Activated naive CD4-positive, alpha-beta T cell treated with anti-CD3 and anti-CD28 coated beads, Interleukin-2, amount 50 U/mL, for 16 hours (primary cell): ENCODE data around the gene LMBR1.

Source experiments
- DNase-seq: peaks from one replicate; pipeline ENCODE4 v3.0.0-alpha.2; 2020

Gene LMBR1

GRCh38 chr7:156682928-156683327, 210.1 kb downstream of the LMBR1 start:
- DNase-seq = no peak

DNA sequence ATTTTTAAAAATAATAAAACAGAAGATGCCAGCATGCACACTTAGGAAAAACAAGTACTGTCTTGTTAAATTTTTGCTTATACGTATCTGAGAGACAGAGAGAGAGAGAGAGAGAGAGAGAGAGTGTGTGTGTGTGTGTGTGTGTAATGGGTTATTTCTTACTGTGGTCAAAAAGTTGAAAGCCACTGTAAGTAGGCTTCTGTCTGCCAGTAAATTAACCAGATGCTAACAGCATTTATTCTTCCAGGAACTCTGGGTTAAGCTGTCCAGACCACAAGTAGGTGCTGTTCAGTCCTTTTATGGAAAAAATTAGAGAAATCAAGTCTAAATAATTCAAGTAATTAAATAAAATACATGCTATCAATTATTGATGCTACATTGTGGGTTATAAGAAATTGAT, 212.7 kb downstream of the LMBR1 start:
- DNase-seq = no peak

GRCh38 chr7:156677374-156678054, 215.5 kb downstream of the LMBR1 start:
- DNase-seq = no peak

GRCh38 chr7:156676263-156676662, 216.7 kb downstream of the LMBR1 start:
- DNase-seq = no peak

- DNase-seq = no peak
These were observed 217.3 kb downstream of the LMBR1 start for GRCh38 chr7:156675721-156676120.

GRCh38 chr7:156673902-156674301, 219.1 kb downstream of the LMBR1 start:
- no peak for DNase-seq

DNA sequence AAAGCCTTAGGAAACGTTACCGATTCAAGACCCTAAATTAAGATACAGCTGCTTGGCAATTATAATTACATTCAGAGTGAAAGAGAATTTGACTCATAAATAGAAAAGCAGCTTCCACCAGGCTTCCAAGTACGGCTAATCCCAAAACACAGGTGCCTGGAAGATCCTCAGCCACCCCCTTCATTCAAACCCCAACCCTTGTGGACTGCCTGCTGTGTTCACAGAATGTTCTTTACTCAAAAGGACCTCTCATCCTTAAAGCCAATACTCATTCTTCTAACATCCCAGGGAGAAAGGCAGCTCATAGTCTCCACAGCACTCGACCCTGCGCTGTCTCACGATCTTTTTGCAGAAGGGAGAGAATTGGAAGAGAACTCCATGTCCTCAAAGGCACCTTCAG, 219.5 kb downstream of the LMBR1 start:
- no peak for DNase-seq

GRCh38 chr7:156669035-156669828, 223.8 kb downstream of the LMBR1 start:
- no peak for DNase-seq

GRCh38 chr7:156668130-156668741, 224.7 kb downstream of the LMBR1 start:
- DNase-seq = no peak

DNA sequence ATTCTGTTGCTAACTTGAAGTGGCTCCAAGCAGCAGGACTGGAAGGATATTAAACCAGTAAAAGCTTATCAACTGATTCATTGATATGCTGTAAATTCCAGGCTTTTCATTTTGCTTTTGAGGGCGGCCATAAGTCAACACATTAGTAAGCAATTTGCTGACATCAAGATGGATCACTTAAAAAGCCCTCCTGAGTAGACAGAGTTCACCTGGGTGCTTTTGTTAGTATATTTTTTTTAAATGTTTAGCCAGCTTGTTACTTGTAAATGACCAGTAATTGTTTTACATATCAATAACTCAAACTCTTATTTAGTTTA, 225.9 kb downstream of the LMBR1 start:
- no peak for DNase-seq

- DNase-seq = no peak
These were observed 226.4 kb downstream of the LMBR1 start for GRCh38 chr7:156666368-156667109.

DNA sequence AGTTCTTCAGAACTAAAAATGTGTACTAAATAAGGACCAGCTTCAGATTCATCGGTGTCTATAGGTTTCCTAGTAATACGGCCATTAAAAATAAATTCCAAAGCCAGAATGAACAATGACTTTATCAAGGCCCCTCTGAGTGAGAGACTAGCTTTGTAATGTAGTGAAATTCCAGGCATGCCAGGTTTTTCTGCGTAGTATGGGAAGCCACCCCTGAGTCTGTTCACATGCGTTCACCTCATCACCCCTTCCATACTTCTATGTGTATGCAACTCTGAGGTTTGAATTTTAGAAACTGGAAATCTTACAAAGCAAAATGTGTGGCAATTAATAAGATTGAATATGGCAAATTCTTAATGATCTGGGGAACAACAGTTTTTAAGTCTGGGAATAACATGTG, 227.9 kb downstream of the LMBR1 start:
- no peak for DNase-seq

DNA sequence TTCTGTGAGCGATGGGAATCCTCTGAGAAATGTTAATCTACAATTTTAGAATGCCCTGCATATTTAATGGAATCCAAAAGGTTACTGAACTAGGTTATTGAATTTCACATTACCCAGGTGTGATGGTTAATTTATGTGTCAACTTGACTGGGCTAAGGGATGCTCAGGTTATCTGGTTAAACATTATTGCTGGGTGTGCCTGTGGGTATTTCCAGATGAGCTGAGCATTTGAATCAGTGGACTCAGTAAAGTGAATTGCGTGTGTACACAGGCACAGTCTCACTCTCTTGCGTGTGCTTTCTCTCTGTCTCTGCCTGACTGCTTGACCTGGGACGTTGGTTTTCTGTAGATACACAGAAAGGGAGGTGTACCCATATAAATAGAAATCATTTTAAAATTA, 230.7 kb downstream of the LMBR1 start:
- DNase-seq = no peak

DNA sequence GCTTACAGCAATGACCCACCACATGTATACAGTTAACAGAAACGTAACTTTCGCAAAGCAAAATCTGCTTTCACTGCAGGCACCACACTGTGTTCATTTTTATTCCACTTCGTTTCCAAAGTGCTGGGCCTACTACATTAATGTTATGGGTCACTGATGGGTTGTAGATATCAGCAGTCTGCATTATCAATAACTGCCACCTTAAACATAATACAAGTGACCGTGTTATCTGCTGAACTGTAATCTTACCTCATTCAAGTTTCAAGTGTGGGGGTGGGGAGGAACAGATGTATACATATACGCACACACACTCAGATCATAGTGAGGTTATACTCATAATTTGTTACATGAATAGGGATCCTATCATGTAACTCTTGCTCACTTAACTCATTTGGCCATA, 231.3 kb downstream of the LMBR1 start:
- DNase-seq = no peak

GRCh38 chr7:156659961-156660360, 233.0 kb downstream of the LMBR1 start:
- DNase-seq = no peak

- DNase-seq = no peak
These were observed 233.8 kb downstream of the LMBR1 start for GRCh38 chr7:156659203-156659602.

DNA sequence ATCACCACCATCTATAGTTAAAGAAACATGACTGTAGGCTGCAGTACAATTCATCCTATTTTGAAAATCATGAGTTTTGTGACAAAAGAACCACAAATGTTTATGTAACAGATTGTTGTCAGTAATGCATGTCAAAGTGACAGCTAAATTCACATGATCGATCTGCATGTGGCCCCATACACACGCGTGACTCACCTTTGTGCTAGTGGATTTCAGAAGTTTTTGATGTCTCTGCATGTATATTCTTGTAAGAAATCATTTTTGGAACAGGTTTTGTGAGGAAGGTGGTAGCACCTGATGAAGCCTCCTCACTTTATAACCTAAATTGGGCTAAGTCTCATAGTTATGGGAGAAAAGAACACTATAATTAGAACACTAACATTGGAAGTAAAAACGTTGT, 235.3 kb downstream of the LMBR1 start:
- no peak for DNase-seq

GRCh38 chr7:156656598-156656997, 236.4 kb downstream of the LMBR1 start:
- no peak for DNase-seq

DNA sequence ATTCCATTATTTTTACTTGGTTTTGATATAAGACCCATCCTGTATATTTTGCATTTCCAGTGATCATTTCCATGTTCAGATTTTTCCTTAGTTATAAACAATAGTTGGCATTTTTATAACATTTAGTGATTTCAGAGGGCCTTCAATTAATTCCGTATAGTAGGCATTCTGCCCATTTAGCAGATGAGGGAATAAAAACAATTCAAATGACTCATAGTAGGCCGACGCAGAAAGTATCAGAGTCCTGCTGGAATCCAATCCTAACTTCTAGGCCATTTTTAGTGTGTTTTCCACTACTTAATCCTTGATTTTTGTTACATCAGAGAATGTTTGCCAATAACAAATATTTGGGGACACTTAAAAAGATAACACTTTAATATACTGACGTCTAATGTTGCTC, 237.0 kb downstream of the LMBR1 start:
- no peak for DNase-seq

- DNase-seq = no peak
These were observed 237.7 kb downstream of the LMBR1 start for GRCh38 chr7:156655251-156655650.

DNA sequence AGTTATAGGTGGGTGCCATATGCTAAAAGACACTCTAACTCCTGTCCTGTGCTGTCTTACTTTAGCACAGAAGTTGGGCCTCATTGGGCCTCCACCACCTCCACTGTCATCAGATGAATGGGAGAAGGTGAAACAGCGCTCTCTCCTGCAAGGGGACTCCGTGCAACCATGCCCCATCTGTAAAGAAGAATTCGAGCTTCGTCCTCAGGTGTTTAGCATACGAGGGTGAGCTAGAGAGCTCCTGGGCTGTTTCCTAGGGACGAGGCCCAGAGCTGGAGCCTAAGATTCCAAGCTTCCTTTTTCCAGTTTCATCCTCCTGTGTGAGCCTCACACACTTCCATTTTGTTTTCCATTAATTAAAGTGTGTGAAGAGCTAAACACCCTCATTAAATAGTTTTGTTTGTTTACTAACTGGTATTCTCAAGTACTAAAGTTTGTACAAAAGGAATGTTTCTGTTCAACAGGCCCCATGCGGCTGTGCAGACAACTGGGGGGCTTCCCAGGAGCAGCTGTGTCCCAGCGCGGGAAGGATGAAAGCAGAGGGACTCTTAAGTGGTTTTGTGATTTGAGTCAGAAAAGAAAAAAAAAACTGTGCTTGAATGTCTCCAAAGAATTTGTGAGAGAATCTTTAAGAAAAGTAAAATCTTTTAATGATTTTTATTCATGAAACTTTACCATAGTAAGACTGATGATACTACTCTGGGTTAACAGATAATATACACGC, 238.3 kb downstream of the LMBR1 start:
- DNase-seq = no peak

- DNase-seq = no peak
These were observed 240.0 kb downstream of the LMBR1 start for GRCh38 chr7:156652886-156653568.
